HepG2 (cell line): ENCODE results near the gene KCND3. TPM values are rescaled to one million over a fixed set of nuclear protein-coding genes. Genes with fewer than 3 reads are reported as not detected.

Experiments
- AGO2 ChIP-seq: fragments of 200-400 bp; formaldehyde crosslinking; optimal IDR thresholded peaks from 2 replicates; pipeline ENCODE3; 2017; ENCODE audit warnings: mild to moderate bottlenecking, low read depth, low read length, moderate library complexity
- BHLHE40 ChIP-seq: IDR thresholded peaks from 2 replicates; pipeline ENCODE4 v1.6.1; 2011; ENCODE audit warnings: low read length, improper control_type of control experiment
- CHD2 ChIP-seq: IDR thresholded peaks from 2 replicates; pipeline ENCODE4 v1.6.1; 2011; ENCODE audit warnings: low read depth, low read length, improper control_type of control experiment
- MBNL3 ChIP-seq: fragments of 250-450 bp; sonication (Bioruptor Pico); conservative IDR thresholded peaks from 2 replicates; pipeline ENCODE4 v1.8.0; 2022; ENCODE audit warnings: mild to moderate bottlenecking, inconsistent platforms
- MIER3 ChIP-seq: IDR thresholded peaks from 2 replicates; pipeline ENCODE4 v1.6.1; 2016; ENCODE audit warnings: missing compliant biosample characterization, borderline replicate concordance
- POLR2AphosphoS5 ChIP-seq: IDR thresholded peaks from 2 replicates; pipeline ENCODE4 v1.6.1; 2012; ENCODE audit warnings: low read depth, low read length
- SOX6 ChIP-seq, 2 experiments: fragments of 450-650 bp in 1 of 2; sonication (generic) in 1 of 2; formaldehyde crosslinking in 1 of 2; IDR thresholded peaks; 2 replicates each; pipeline versions ENCODE4 v1.4.0 to v1.6.1; 2017 to 2020; ENCODE audit warnings: antibody characterized with exemption in 1 of 2, mild to moderate bottlenecking in 1 of 2, missing genetic modification reagents in 1 of 2
- SP140L ChIP-seq: sonication (generic); formaldehyde crosslinking; IDR thresholded peaks from 2 replicates; pipeline ENCODE4 v1.4.0; 2020; ENCODE audit warnings: missing genetic modification reagents, borderline replicate concordance
- SP5 ChIP-seq: IDR thresholded peaks from 2 replicates; pipeline ENCODE4 v1.6.1; 2016; ENCODE audit warnings: low read depth, borderline replicate concordance
- YY1 ChIP-seq: IDR thresholded peaks from 2 replicates; pipeline ENCODE4 v1.6.1; 2011; ENCODE audit warnings: low read length, low read depth, moderate library complexity, mild to moderate bottlenecking; ENCODE audit not compliant: insufficient read depth, insufficient replicate concordance
- ZKSCAN5 ChIP-seq: sonication (generic); formaldehyde crosslinking; IDR thresholded peaks from 2 replicates; pipeline ENCODE4 v1.5.1; 2020; ENCODE audit warnings: mild to moderate bottlenecking, missing genetic modification reagents
- ZNF101 ChIP-seq: sonication (generic); formaldehyde crosslinking; IDR thresholded peaks from 2 replicates; pipeline ENCODE4 v1.4.0; 2020; ENCODE audit warnings: mild to moderate bottlenecking, low read depth, missing genetic modification reagents, borderline replicate concordance
- ZNF12 ChIP-seq: sonication (generic); formaldehyde crosslinking; IDR thresholded peaks from 2 replicates; pipeline ENCODE4 v1.5.0; 2020; ENCODE audit warnings: missing genetic modification reagents
- ZNF207 ChIP-seq: fragments of 450-650 bp; IDR thresholded peaks from 2 replicates; pipeline ENCODE4 v1.6.1; 2016; ENCODE audit warnings: antibody characterized with exemption, borderline replicate concordance
- ZNF746 ChIP-seq: sonication (generic); formaldehyde crosslinking; IDR thresholded peaks from 2 replicates; pipeline ENCODE4 v1.8.0; 2022; ENCODE audit warnings: mild to moderate bottlenecking, missing genetic modification reagents
- ZNF772 ChIP-seq: sonication (generic); formaldehyde crosslinking; IDR thresholded peaks from 2 replicates; pipeline ENCODE4 v1.5.0; 2020; ENCODE audit warnings: mild to moderate bottlenecking, missing genetic modification reagents
- ZNF792 ChIP-seq: IDR thresholded peaks from 2 replicates; pipeline ENCODE4 v1.6.1; 2016
- polyA plus RNA-seq, 8 experiments: library from polyadenylated mRNA; depleted of rRNA in 3 of 8; stranded (reverse) in 7 of 8; unstranded in 1 of 8; fragments of >200 nt; fragmentation: Illumina TruSeq in 4 of 8; extraction: Trizol in 4 of 8; gene quantifications; 2 replicates each; pipeline versions ENCODE4 v1.2.1 to v1.2.3, GENCODE V29; 2011 to 2016; ENCODE audit warnings: low read depth in 4 of 8, missing spikeins in 1 of 8, mixed read lengths in 1 of 8; ENCODE audit not compliant: insufficient read depth in 1 of 8
- total RNA-seq, 5 experiments: library from RNA; depleted of rRNA; stranded (reverse); fragments of >200 nt; fragmentation: Illumina TruSeq; extraction: Trizol; gene quantifications; 2 replicates each; pipeline ENCODE4 v1.2.3, GENCODE V29; 2016; ENCODE audit warnings: low read depth in 1 of 5
- TF ChIP-seq, protein P1 (sequence below): sonication (generic); formaldehyde crosslinking; IDR thresholded peaks from 2 replicates; pipeline ENCODE4 v1.8.0; 2022; ENCODE audit warnings: missing genetic modification reagents, mild to moderate bottlenecking, inconsistent platforms, borderline replicate concordance
- TF ChIP-seq, protein P2 (sequence below): sonication (generic); formaldehyde crosslinking; IDR thresholded peaks from 2 replicates; pipeline ENCODE4 v1.4.0; 2020; ENCODE audit warnings: missing genetic modification reagents, borderline replicate concordance
- TF ChIP-seq, protein P3 (sequence below): sonication (generic); formaldehyde crosslinking; conservative IDR thresholded peaks from 2 replicates; pipeline ENCODE4 v1.4.0; 2020; ENCODE audit warnings: mild to moderate bottlenecking, missing genetic modification reagents, moderate library complexity
- TF ChIP-seq, protein P4 (sequence below): IDR thresholded peaks from 2 replicates; pipeline ENCODE4 v1.6.1; 2016; ENCODE audit warnings: low read depth, borderline replicate concordance

The KCND3 gene
- total and polyA plus RNA-seq, 2 of the 13 experiments (the other 11 are each of a cell fraction or from before 2014, with no cell fraction given) = 0.04 TPM; not detected in 1

DNA sequence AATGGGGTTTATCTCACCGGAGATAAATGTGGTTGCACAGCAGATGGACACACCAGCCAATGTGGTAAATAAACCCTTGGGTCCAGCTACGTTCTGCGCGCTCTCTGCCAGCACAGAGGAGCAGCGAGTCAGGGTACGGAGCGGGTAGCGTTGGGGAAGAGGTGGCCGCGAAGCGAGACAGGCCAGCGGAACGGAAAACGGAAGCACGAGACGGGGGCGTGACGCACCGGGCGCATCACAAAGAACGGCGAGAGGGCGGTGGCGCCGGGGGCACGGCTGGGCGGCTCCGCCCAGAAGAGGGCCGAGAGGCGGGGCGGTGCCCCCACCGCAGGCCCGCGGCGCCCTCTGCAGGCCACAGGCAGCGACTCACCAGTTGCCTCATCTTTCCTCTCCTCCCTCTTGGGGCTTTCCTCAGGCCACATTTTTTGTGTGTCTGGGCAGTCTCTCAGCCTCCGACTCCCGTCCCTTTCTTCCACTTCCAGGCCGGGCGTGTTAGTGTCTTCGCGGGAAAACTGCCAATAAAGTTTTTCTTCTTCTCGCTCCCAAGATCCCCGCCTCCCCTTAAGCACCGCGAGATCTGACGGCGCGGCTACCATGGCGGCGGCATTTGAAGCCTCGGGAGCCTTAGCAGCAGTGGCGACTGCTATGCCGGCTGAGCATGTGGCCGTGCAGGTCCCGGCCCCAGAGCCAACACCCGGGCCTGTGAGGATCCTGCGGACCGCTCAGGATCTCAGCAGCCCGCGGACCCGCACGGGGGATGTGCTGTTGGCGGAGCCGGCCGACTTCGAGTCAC lies 233.9 kb downstream of the KCND3 start, which contains the start of gene DDX20 (continued):
- peak; percentile 92 for TF ChIP-seq YY1
- peak; percentile 19; the same call in 1 of the 2 replicates for TF ChIP-seq MIER3 (CRISPR knock-in tag)
- peak; percentile 39; the same call in 1 of the 2 replicates for TF ChIP-seq ZNF12 (CRISPR knock-in tag)
- peak; percentile 84 for TF ChIP-seq SP5 (CRISPR knock-in tag)
- peak; percentile 96 for TF ChIP-seq CHD2
- TF ChIP-seq ZNF207 = no peak
- TF ChIP-seq POLR2AphosphoS5 = peak; percentile 54
- TF ChIP-seq, protein P1, sequence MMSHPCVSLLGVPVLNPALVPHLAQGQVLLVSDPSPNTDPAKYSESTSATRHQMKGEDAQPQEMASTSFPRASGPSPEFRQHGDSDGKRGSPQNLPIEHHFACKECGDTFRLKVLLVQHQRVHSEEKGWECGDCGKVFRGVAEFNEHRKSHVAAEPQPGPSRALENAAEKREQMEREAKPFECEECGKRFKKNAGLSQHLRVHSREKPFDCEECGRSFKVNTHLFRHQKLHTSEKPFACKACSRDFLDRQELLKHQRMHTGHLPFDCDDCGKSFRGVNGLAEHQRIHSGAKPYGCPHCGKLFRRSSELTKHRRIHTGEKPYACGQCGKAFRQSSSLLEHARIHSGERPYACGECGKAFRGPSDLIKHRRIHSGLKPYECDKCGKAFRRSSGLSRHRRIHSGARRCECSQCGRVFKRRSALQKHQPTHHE (CRISPR knock-in tag) = 0 out of 2 replicates have a peak, but pooled peaks have one; percentile 21
- 0 out of 2 replicates have a peak, but pooled peaks have one; percentile 33 for TF ChIP-seq ZNF792
- TF ChIP-seq SP140L (CRISPR knock-in tag) = 0 out of 2 replicates have a peak, but pooled peaks have one; percentile 21
- TF ChIP-seq ZNF101 = 0 out of 2 replicates have a peak, but pooled peaks have one; percentile 35
- peak; percentile 88 for TF ChIP-seq BHLHE40
- TF ChIP-seq, protein P2, sequence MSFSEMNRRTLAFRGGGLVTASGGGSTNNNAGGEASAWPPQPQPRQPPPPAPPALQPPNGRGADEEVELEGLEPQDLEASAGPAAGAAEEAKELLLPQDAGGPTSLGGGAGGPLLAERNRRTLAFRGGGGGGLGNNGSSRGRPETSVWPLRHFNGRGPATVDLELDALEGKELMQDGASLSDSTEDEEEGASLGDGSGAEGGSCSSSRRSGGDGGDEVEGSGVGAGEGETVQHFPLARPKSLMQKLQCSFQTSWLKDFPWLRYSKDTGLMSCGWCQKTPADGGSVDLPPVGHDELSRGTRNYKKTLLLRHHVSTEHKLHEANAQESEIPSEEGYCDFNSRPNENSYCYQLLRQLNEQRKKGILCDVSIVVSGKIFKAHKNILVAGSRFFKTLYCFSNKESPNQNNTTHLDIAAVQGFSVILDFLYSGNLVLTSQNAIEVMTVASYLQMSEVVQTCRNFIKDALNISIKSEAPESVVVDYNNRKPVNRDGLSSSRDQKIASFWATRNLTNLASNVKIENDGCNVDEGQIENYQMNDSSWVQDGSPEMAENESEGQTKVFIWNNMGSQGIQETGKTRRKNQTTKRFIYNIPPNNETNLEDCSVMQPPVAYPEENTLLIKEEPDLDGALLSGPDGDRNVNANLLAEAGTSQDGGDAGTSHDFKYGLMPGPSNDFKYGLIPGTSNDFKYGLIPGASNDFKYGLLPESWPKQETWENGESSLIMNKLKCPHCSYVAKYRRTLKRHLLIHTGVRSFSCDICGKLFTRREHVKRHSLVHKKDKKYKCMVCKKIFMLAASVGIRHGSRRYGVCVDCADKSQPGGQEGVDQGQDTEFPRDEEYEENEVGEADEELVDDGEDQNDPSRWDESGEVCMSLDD (CRISPR knock-in tag) = peak; percentile 74; the same call in 1 of the 2 replicates
- TF ChIP-seq ZNF746 (CRISPR knock-in tag) = peak; percentile 74; the same call in 1 of the 2 replicates
- no peak for TF ChIP-seq ZKSCAN5 (CRISPR knock-in tag)
- TF ChIP-seq, protein P3, sequence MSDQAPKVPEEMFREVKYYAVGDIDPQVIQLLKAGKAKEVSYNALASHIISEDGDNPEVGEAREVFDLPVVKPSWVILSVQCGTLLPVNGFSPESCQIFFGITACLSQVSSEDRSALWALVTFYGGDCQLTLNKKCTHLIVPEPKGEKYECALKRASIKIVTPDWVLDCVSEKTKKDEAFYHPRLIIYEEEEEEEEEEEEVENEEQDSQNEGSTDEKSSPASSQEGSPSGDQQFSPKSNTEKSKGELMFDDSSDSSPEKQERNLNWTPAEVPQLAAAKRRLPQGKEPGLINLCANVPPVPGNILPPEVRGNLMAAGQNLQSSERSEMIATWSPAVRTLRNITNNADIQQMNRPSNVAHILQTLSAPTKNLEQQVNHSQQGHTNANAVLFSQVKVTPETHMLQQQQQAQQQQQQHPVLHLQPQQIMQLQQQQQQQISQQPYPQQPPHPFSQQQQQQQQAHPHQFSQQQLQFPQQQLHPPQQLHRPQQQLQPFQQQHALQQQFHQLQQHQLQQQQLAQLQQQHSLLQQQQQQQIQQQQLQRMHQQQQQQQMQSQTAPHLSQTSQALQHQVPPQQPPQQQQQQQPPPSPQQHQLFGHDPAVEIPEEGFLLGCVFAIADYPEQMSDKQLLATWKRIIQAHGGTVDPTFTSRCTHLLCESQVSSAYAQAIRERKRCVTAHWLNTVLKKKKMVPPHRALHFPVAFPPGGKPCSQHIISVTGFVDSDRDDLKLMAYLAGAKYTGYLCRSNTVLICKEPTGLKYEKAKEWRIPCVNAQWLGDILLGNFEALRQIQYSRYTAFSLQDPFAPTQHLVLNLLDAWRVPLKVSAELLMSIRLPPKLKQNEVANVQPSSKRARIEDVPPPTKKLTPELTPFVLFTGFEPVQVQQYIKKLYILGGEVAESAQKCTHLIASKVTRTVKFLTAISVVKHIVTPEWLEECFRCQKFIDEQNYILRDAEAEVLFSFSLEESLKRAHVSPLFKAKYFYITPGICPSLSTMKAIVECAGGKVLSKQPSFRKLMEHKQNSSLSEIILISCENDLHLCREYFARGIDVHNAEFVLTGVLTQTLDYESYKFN = peak; percentile 58
- TF ChIP-seq MBNL3 (CRISPR knock-in tag) = no peak
- TF ChIP-seq AGO2 = peak; percentile 30
- TF ChIP-seq ZNF772 (CRISPR knock-in tag) = peak; percentile 70; the same call in 1 of the 2 replicates
- TF ChIP-seq, protein P4, sequence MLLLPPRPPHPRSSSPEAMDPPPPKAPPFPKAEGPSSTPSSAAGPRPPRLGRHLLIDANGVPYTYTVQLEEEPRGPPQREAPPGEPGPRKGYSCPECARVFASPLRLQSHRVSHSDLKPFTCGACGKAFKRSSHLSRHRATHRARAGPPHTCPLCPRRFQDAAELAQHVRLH = peak; percentile 34; the same call in 1 of the 2 replicates
- TF ChIP-seq SOX6 (IDR thresholded peaks at IDR 0.05) = no peak
- TF ChIP-seq SOX6 (CRISPR knock-in tag; IDR thresholded peaks at IDR 0.05) = peak; percentile 65; the same call in 1 of the 2 replicates
